ENCODE data around the gene SHLD1. TPM values are rescaled to one million over a fixed set of nuclear protein-coding genes. Genes with fewer than 3 reads are reported as not detected.
"Not testable (repeated sequence)": the region's sequence is repeated elsewhere in the genome, so short reads cannot be mapped to it uniquely, and the experiment has no call there.

The SHLD1 gene
- total RNA-seq, 2 donors from 2014 or later = 10.1 to 14.4 TPM

GRCh38 chr20:5721356-5721755 is 28.8 kb upstream of the SHLD1 start:
- H3K9me3 Mint-ChIP-seq; H3K27ac Mint-ChIP-seq; ATAC-seq (replicated peaks in 1 of 2); DNase-seq; H3K27me3 Mint-ChIP-seq (ENCODE audit: low read depth); H3K36me3 Mint-ChIP-seq (ENCODE audit: insufficient read depth in 2 of 2); H3K4me3 Mint-ChIP-seq: not testable (repeated sequence)
- peaks cover 23% of the 10 kb centered on the region for H3K4me1 Mint-ChIP-seq (ENCODE audit: low read depth)

- H3K4me1 Mint-ChIP-seq (ENCODE audit: low read depth) = peaks cover 23% of the 10 kb centered on the region
- ATAC-seq (replicated peaks in 1 of 2) (no peak), DNase-seq (no peak)
- H3K27me3 Mint-ChIP-seq (ENCODE audit: low read depth) = no peaks in the 10 kb centered on the region
- H3K27ac Mint-ChIP-seq = no peak overlapping the region
- no peaks in the 10 kb centered on the region for H3K36me3 Mint-ChIP-seq (ENCODE audit: insufficient read depth in 2 of 2)
- H3K9me3 Mint-ChIP-seq = no peaks in the 10 kb centered on the region
- no peak overlapping the region for H3K4me3 Mint-ChIP-seq
Measured at GRCh38 chr20:5722927-5723326, 27.3 kb upstream of the SHLD1 start.

GRCh38 chr20:5725183-5725463 is 25.1 kb upstream of the SHLD1 start:
- H3K9me3 Mint-ChIP-seq; H3K27me3 Mint-ChIP-seq (ENCODE audit: low read depth); ATAC-seq (replicated peaks in 1 of 2); H3K4me3 Mint-ChIP-seq; DNase-seq; H3K4me1 Mint-ChIP-seq (ENCODE audit: low read depth); H3K27ac Mint-ChIP-seq; H3K36me3 Mint-ChIP-seq (ENCODE audit: insufficient read depth in 2 of 2): not testable (repeated sequence)

- Mint-ChIP-seq H3K27me3 (ENCODE audit: low read depth) (no peaks in the 10 kb centered on the region), H3K9me3 (no peaks in the 10 kb centered on the region)
- ATAC-seq (replicated peaks in 1 of 2) = no peak
Measured at GRCh38 chr20:5727018-5727515, 23.1 kb upstream of the SHLD1 start.

GRCh38 chr20:5729348-5729747 is 20.9 kb upstream of the SHLD1 start:
- no peaks in the 10 kb centered on the region for H3K27me3 Mint-ChIP-seq (ENCODE audit: low read depth)
- H3K27ac Mint-ChIP-seq = no peak overlapping the region
- no peak overlapping the region for H3K4me3 Mint-ChIP-seq
- no peaks in the 10 kb centered on the region for H3K9me3 Mint-ChIP-seq
- ATAC-seq (replicated peaks in 1 of 2) = no peak
- no peak for DNase-seq
- peaks cover 6% of the 10 kb centered on the region for H3K4me1 Mint-ChIP-seq (ENCODE audit: low read depth)
- no peaks in the 10 kb centered on the region for H3K36me3 Mint-ChIP-seq (ENCODE audit: insufficient read depth in 2 of 2)

More at GRCh38 chr20:5727018-5727515, 23.1 kb upstream of the SHLD1 start:
- Mint-ChIP-seq H3K27ac (no peak overlapping the region), H3K36me3 (ENCODE audit: insufficient read depth in 2 of 2) (no peaks in the 10 kb centered on the region), H3K4me1 (ENCODE audit: low read depth) (no peaks in the 10 kb centered on the region), H3K4me3 (no peak overlapping the region)
- DNase-seq = no peak

- Mint-ChIP-seq H3K4me3 (no peak overlapping the region), H3K27ac (no peak overlapping the region), H3K4me1 (ENCODE audit: low read depth) (peaks cover 7% of the 10 kb centered on the region), H3K27me3 (ENCODE audit: low read depth) (no peaks in the 10 kb centered on the region), H3K9me3 (no peaks in the 10 kb centered on the region), H3K36me3 (ENCODE audit: insufficient read depth in 2 of 2) (no peaks in the 10 kb centered on the region)
- DNase-seq (no peak), ATAC-seq (replicated peaks in 1 of 2) (no peak)
Measured at GRCh38 chr20:5730131-5730530, 20.1 kb upstream of the SHLD1 start.

GRCh38 chr20:5731753-5732366 is 18.3 kb upstream of the SHLD1 start:
- Mint-ChIP-seq H3K4me3 (no peak overlapping the region), H3K9me3 (no peaks in the 10 kb centered on the region), H3K27me3 (ENCODE audit: low read depth) (no peaks in the 10 kb centered on the region), H3K36me3 (ENCODE audit: insufficient read depth in 2 of 2) (no peaks in the 10 kb centered on the region), H3K27ac (no peak overlapping the region), H3K4me1 (ENCODE audit: low read depth) (peaks cover 17% of the 10 kb centered on the region)
- DNase-seq (no peak), ATAC-seq (replicated peaks in 1 of 2) (no peak)

GRCh38 chr20:5734602-5735001 is 15.6 kb upstream of the SHLD1 start:
- DNase-seq = no peak
- no peaks in the 10 kb centered on the region for H3K27me3 Mint-ChIP-seq (ENCODE audit: low read depth)
- no peak for ATAC-seq (replicated peaks in 1 of 2)
- H3K4me1 Mint-ChIP-seq (ENCODE audit: low read depth) = peaks cover 36% of the 10 kb centered on the region
- no peak overlapping the region for H3K27ac Mint-ChIP-seq
- no peaks in the 10 kb centered on the region for H3K9me3 Mint-ChIP-seq
- H3K4me3 Mint-ChIP-seq = no peak overlapping the region
- H3K36me3 Mint-ChIP-seq (ENCODE audit: insufficient read depth in 2 of 2) = no peaks in the 10 kb centered on the region

- H3K27me3 Mint-ChIP-seq (ENCODE audit: low read depth) = no peaks in the 10 kb centered on the region
- DNase-seq (no peak), ATAC-seq (replicated peaks in 1 of 2) (no peak)
- peaks cover 36% of the 10 kb centered on the region for H3K4me1 Mint-ChIP-seq (ENCODE audit: low read depth)
- no peaks in the 10 kb centered on the region for H3K9me3 Mint-ChIP-seq
- H3K36me3 Mint-ChIP-seq (ENCODE audit: insufficient read depth in 2 of 2) = no peaks in the 10 kb centered on the region
- no peak overlapping the region for H3K4me3 Mint-ChIP-seq
- H3K27ac Mint-ChIP-seq = no peak overlapping the region
Measured at GRCh38 chr20:5735845-5736510, 14.2 kb upstream of the SHLD1 start.

- DNase-seq = no peak
- no peak for ATAC-seq (replicated peaks in 1 of 2)
- Mint-ChIP-seq H3K27me3 (ENCODE audit: low read depth) (no peaks in the 10 kb centered on the region), H3K36me3 (ENCODE audit: insufficient read depth in 2 of 2) (no peaks in the 10 kb centered on the region), H3K4me1 (ENCODE audit: low read depth) (peaks cover 36% of the 10 kb centered on the region), H3K27ac (peak overlapping the region; percentile 67), H3K4me3 (peak overlapping the region; percentile 57 to 74), H3K9me3 (no peaks in the 10 kb centered on the region)
Measured at GRCh38 chr20:5737619-5737953, 12.6 kb upstream of the SHLD1 start.

- H3K4me3 Mint-ChIP-seq = peak overlapping the region; percentile 5 to 57
- H3K27me3 Mint-ChIP-seq (ENCODE audit: low read depth) = no peaks in the 10 kb centered on the region
- no peaks in the 10 kb centered on the region for H3K36me3 Mint-ChIP-seq (ENCODE audit: insufficient read depth in 2 of 2)
- DNase-seq (no peak), ATAC-seq (replicated peaks in 1 of 2) (peak in 1 of 2 donors; percentile 16)
- no peak overlapping the region for H3K27ac Mint-ChIP-seq
- H3K9me3 Mint-ChIP-seq = no peaks in the 10 kb centered on the region
- peaks cover 36% of the 10 kb centered on the region for H3K4me1 Mint-ChIP-seq (ENCODE audit: low read depth)
Measured at GRCh38 chr20:5737966-5738365, 12.2 kb upstream of the SHLD1 start.

- H3K27me3 Mint-ChIP-seq (ENCODE audit: low read depth); DNase-seq; H3K27ac Mint-ChIP-seq; ATAC-seq (replicated peaks in 1 of 2); H3K36me3 Mint-ChIP-seq (ENCODE audit: insufficient read depth in 2 of 2); H3K9me3 Mint-ChIP-seq; H3K4me3 Mint-ChIP-seq: not testable (repeated sequence)
- peaks cover 29% of the 10 kb centered on the region for H3K4me1 Mint-ChIP-seq (ENCODE audit: low read depth)
Measured at GRCh38 chr20:5740643-5741042, 9.6 kb upstream of the SHLD1 start.

- H3K9me3 Mint-ChIP-seq = no peaks in the 10 kb centered on the region
- H3K27me3 Mint-ChIP-seq (ENCODE audit: low read depth) = no peaks in the 10 kb centered on the region
- H3K36me3 Mint-ChIP-seq (ENCODE audit: insufficient read depth in 2 of 2) = no peaks in the 10 kb centered on the region
- no peak for DNase-seq
- no peak overlapping the region for H3K4me3 Mint-ChIP-seq
- H3K27ac Mint-ChIP-seq = no peak overlapping the region
- H3K4me1 Mint-ChIP-seq (ENCODE audit: low read depth) = peaks cover 26% of the 10 kb centered on the region
- ATAC-seq (replicated peaks in 1 of 2) = no peak
Measured at GRCh38 chr20:5741089-5741488, 9.1 kb upstream of the SHLD1 start.

- DNase-seq = no peak
- H3K4me3 Mint-ChIP-seq = no peak overlapping the region
- H3K27ac Mint-ChIP-seq = no peak overlapping the region
- no peaks in the 10 kb centered on the region for H3K9me3 Mint-ChIP-seq
- H3K27me3 Mint-ChIP-seq (ENCODE audit: low read depth) = no peaks in the 10 kb centered on the region
- ATAC-seq (replicated peaks in 1 of 2) = no peak
- H3K4me1 Mint-ChIP-seq (ENCODE audit: low read depth) = peaks cover 18% of the 10 kb centered on the region
- no peaks in the 10 kb centered on the region for H3K36me3 Mint-ChIP-seq (ENCODE audit: insufficient read depth in 2 of 2)
Measured at GRCh38 chr20:5742041-5742440, 8.2 kb upstream of the SHLD1 start.
